ENCODE results near the gene BUB1. TPM values are rescaled to one million over a fixed set of nuclear protein-coding genes. Genes with fewer than 3 reads are reported as not detected.
"Not testable (repeated sequence)": the region's sequence is repeated elsewhere in the genome, so short reads cannot be mapped to it uniquely, and the experiment has no call there.

BUB1 gene
- total RNA-seq, 1 donor from 2014 or later = 7.8 TPM

DNA sequence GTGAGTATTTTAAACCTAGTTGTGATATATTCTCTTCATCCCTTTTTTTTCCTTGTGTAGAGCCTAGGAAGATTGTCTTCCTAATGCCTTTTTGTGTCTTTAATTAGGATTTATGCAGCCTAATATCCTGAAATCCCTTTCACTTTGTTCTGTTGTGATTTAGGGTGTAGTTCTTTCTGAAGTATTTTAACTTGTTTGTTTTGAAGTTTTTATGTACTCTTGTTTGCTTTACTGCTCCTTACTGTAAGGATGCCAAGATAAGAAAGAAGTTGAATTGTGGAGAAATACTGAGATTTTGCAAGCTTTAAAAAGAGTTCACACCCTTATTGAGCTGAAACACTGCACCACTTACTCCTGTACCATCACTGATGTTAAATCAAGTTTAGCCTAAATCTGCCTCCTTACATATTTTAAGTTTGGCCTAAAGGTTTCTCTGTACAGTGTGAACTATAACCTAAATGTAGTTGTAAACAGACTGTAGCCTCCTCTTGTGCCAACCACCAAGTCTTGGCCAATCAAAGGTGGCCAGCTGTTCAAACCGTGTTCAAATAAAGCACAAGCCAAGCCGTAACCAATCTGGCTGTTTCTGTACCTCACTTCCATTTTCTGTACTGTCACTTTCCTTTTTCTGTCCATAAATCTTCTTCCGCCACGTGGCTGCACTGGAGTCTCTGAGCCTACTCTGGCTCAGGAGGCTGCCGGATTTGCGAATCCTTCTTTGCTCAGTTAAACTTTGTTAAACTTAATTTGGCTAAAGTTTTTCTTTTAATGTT, 36.8 kb upstream of the BUB1 start:
- Histone ChIP-seq H3K27me3 (ENCODE audit: control insufficient read depth in 3 of 3, insufficient read depth in 3 of 3, low read length in 3 of 3) (peaks cover 2 to 12% (median 7%) of the 10 kb centered on the region in 3 donors), H3K36me3 (ENCODE audit: control insufficient read depth in 3 of 3, insufficient read depth in 3 of 3, low read length in 3 of 3) (no peaks in the 10 kb centered on the region), H3K4me1 (ENCODE audit: control insufficient read depth in 3 of 3, insufficient read depth in 3 of 3, low read length in 3 of 3) (peaks cover 3 to 4% (median 3%) of the 10 kb centered on the region in 3 donors), H3K4me3 (ENCODE audit: low read length in 3 of 3) (no peak overlapping the region), H3K9me3 (ENCODE audit: control insufficient read depth in 3 of 3, low read length in 3 of 3) (no peaks in the 10 kb centered on the region), H3K9ac (ENCODE audit: low read depth in 1 of 3, low read length in 3 of 3) (no peak overlapping the region), H3K27ac (ENCODE audit: low read depth, low read length) (no peak overlapping the region)

GRCh38 chr2:110713513-110714362, 35.9 kb upstream of the BUB1 start:
- Histone ChIP-seq H3K27ac (ENCODE audit: low read depth, low read length) (no peak overlapping the region), H3K9me3 (ENCODE audit: control insufficient read depth in 3 of 3, low read length in 3 of 3) (no peaks in the 10 kb centered on the region), H3K4me1 (ENCODE audit: control insufficient read depth in 3 of 3, insufficient read depth in 3 of 3, low read length in 3 of 3) (peaks cover 3 to 4% (median 3%) of the 10 kb centered on the region in 3 donors), H3K9ac (ENCODE audit: low read depth in 1 of 3, low read length in 3 of 3) (no peak overlapping the region), H3K36me3 (ENCODE audit: control insufficient read depth in 3 of 3, insufficient read depth in 3 of 3, low read length in 3 of 3) (no peaks in the 10 kb centered on the region), H3K4me3 (ENCODE audit: low read length in 3 of 3) (no peak overlapping the region), H3K27me3 (ENCODE audit: control insufficient read depth in 3 of 3, insufficient read depth in 3 of 3, low read length in 3 of 3) (peaks cover 2 to 12% (median 7%) of the 10 kb centered on the region in 3 donors)

- Histone ChIP-seq H3K9ac (ENCODE audit: low read depth in 1 of 3, low read length in 3 of 3) (no peak overlapping the region), H3K36me3 (ENCODE audit: control insufficient read depth in 3 of 3, insufficient read depth in 3 of 3, low read length in 3 of 3) (no peaks in the 10 kb centered on the region), H3K9me3 (ENCODE audit: control insufficient read depth in 3 of 3, low read length in 3 of 3) (no peaks in the 10 kb centered on the region), H3K4me1 (ENCODE audit: control insufficient read depth in 3 of 3, insufficient read depth in 3 of 3, low read length in 3 of 3) (peaks cover 2 to 3% (median 3%) of the 10 kb centered on the region in 3 donors), H3K27me3 (ENCODE audit: control insufficient read depth in 3 of 3, insufficient read depth in 3 of 3, low read length in 3 of 3) (peaks cover 2 to 12% (median 7%) of the 10 kb centered on the region in 3 donors), H3K4me3 (ENCODE audit: low read length in 3 of 3) (no peak overlapping the region), H3K27ac (ENCODE audit: low read depth, low read length) (no peak overlapping the region)
Measured at GRCh38 chr2:110712737-110713136, 34.9 kb upstream of the BUB1 start.

DNA sequence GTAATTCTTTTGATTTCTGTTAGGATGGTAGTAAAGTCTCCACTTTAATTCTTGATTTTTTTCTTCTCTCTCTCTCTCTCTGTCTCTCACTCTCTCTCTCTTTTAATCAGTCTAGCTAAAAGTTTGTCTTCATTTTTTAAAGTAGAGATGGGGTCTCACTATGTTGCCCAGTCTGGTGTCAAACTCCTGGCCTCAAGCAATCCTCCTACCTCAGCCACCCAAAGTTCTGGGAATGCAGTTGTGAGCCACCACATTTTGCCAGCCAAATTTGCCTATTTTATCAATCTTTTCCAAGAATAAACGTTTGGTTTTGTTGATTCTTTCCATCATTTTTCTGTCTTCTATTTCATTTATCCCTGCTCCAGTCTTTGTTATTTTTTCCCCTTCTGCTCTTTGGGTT, 30.6 kb upstream of the BUB1 start:
- Histone ChIP-seq H3K9me3 (ENCODE audit: control insufficient read depth in 3 of 3, low read length in 3 of 3) (no peaks in the 10 kb centered on the region), H3K4me3 (ENCODE audit: low read length in 3 of 3) (no peak overlapping the region), H3K9ac (ENCODE audit: low read depth in 1 of 3, low read length in 3 of 3) (no peak overlapping the region), H3K27me3 (ENCODE audit: control insufficient read depth in 3 of 3, insufficient read depth in 3 of 3, low read length in 3 of 3) (peaks cover 2 to 16% (median 7%) of the 10 kb centered on the region in 3 donors), H3K4me1 (ENCODE audit: control insufficient read depth in 3 of 3, insufficient read depth in 3 of 3, low read length in 3 of 3) (no peaks in the 10 kb centered on the region), H3K36me3 (ENCODE audit: control insufficient read depth in 3 of 3, insufficient read depth in 3 of 3, low read length in 3 of 3) (no peaks in the 10 kb centered on the region), H3K27ac (ENCODE audit: low read depth, low read length) (no peak overlapping the region)

- Histone ChIP-seq H3K36me3 (ENCODE audit: control insufficient read depth in 3 of 3, insufficient read depth in 3 of 3, low read length in 3 of 3) (no peaks in the 10 kb centered on the region), H3K27ac (ENCODE audit: low read depth, low read length) (no peak overlapping the region), H3K27me3 (ENCODE audit: control insufficient read depth in 3 of 3, insufficient read depth in 3 of 3, low read length in 3 of 3) (peaks cover 2 to 15% (median 7%) of the 10 kb centered on the region in 3 donors), H3K4me1 (ENCODE audit: control insufficient read depth in 3 of 3, insufficient read depth in 3 of 3, low read length in 3 of 3) (no peaks in the 10 kb centered on the region), H3K4me3 (ENCODE audit: low read length in 3 of 3) (no peak overlapping the region), H3K9ac (ENCODE audit: low read depth in 1 of 3, low read length in 3 of 3) (no peak overlapping the region), H3K9me3 (ENCODE audit: control insufficient read depth in 3 of 3, low read length in 3 of 3) (no peaks in the 10 kb centered on the region)
Measured at GRCh38 chr2:110707386-110707965, 29.6 kb upstream of the BUB1 start.

GRCh38 chr2:110702514-110703380, 24.9 kb upstream of the BUB1 start:
- no peak overlapping the region for H3K27ac ChIP-seq (ENCODE audit: low read depth, low read length)
- no peaks in the 10 kb centered on the region for H3K4me1 ChIP-seq (ENCODE audit: control insufficient read depth in 3 of 3, insufficient read depth in 3 of 3, low read length in 3 of 3)
- no peaks in the 10 kb centered on the region for H3K36me3 ChIP-seq (ENCODE audit: control insufficient read depth in 3 of 3, insufficient read depth in 3 of 3, low read length in 3 of 3)
- no peak overlapping the region for H3K4me3 ChIP-seq (ENCODE audit: low read length in 3 of 3)
- no peaks in the 10 kb centered on the region for H3K9me3 ChIP-seq (ENCODE audit: control insufficient read depth in 3 of 3, low read length in 3 of 3)
- H3K27me3 ChIP-seq (ENCODE audit: control insufficient read depth in 3 of 3, insufficient read depth in 3 of 3, low read length in 3 of 3) = peaks cover 0 to 4% (median 0%) of the 10 kb centered on the region in 3 donors
- no peak overlapping the region for H3K9ac ChIP-seq (ENCODE audit: low read depth in 1 of 3, low read length in 3 of 3)

DNA sequence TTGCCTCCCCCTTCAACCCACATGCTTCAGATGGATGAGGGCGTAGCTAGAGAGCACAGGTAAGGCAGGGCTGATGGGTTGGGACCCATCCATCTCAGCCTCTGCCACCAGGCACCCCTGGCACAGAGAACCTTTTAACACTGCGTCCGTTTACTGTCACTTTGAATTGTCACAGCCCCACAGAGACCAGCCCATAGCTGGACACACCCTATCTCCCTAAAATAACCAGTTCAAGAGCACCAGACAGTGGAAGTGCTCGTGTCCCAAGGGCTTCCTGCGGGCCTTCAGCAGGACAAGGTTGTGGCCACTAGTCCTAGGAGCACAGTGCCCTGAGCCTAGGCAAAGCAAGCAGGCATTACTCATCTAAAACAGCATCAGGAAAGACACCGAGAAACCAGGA, 20.4 kb upstream of the BUB1 start:
- H3K27me3 ChIP-seq (ENCODE audit: control insufficient read depth in 3 of 3, insufficient read depth in 3 of 3, low read length in 3 of 3); H3K9ac ChIP-seq (ENCODE audit: low read depth in 1 of 3, low read length in 3 of 3): not testable (repeated sequence)

GRCh38 chr2:110695146-110695898, 17.5 kb upstream of the BUB1 start:
- not testable (repeated sequence) for H3K4me1 ChIP-seq (ENCODE audit: control insufficient read depth in 3 of 3, insufficient read depth in 3 of 3, low read length in 3 of 3); H3K9ac ChIP-seq (ENCODE audit: low read depth in 1 of 3, low read length in 3 of 3); H3K9me3 ChIP-seq (ENCODE audit: control insufficient read depth in 3 of 3, low read length in 3 of 3); H3K27ac ChIP-seq (ENCODE audit: low read depth, low read length); H3K36me3 ChIP-seq (ENCODE audit: control insufficient read depth in 3 of 3, insufficient read depth in 3 of 3, low read length in 3 of 3); H3K27me3 ChIP-seq (ENCODE audit: control insufficient read depth in 3 of 3, insufficient read depth in 3 of 3, low read length in 3 of 3); H3K4me3 ChIP-seq (ENCODE audit: low read length in 3 of 3)

More for the DNA sequence above, 20.4 kb upstream of the BUB1 start:
- H3K4me1 ChIP-seq (ENCODE audit: control insufficient read depth in 3 of 3, insufficient read depth in 3 of 3, low read length in 3 of 3); H3K9me3 ChIP-seq (ENCODE audit: control insufficient read depth in 3 of 3, low read length in 3 of 3); H3K36me3 ChIP-seq (ENCODE audit: control insufficient read depth in 3 of 3, insufficient read depth in 3 of 3, low read length in 3 of 3); H3K27ac ChIP-seq (ENCODE audit: low read depth, low read length); H3K4me3 ChIP-seq (ENCODE audit: low read length in 3 of 3): not testable (repeated sequence)
